GM21619 (cell line): Measurements from ENCODE around the gene TM2D1.

Source experiments
- ATAC-seq: cut with Tn5 transposase; IDR thresholded peaks from one replicate; pipeline ENCODE4 v1.9.1; 2021; ENCODE audit not compliant: unreplicated experiment

TM2D1 gene

DNA sequence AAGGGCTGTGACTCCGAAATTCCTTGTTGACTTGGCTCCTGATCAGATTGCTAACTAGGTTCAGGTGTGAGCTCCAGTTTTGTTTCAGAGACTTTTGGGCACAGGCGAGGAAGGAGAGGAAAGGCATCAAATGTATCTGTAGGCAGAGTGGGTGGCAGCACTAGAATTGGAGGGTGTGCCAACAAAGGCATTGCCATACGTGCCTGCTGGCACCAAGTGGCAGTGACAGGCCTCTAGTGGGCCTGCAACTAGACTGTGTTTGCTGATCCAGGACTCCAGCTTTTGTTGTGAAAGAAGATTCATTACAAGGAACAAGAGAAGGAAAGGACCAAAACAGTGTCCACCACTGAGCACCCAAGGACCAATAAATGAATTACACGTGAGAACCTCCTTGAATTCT lies 79.5 kb downstream of the TM2D1 start:
- ATAC-seq: no peak

DNA sequence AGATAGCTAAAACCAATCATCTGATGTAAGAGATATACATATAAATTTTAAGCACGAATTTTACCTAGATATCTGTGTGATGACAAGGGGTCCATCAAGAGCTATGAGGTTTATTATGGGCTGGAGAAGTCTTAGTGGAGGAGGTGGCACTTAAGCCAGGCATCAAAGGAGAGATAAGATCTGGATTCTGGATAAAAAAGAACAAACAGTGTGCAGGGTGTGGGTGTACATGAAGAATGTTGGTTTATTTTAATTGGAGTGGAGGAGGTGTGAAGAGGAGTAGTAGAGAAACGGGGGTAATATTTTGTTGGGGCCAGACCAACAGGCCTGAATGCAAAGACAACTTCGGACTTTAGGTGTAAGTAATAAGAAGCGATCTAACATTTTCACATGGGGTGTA lies 80.6 kb downstream of the TM2D1 start:
- ATAC-seq: no peak

DNA sequence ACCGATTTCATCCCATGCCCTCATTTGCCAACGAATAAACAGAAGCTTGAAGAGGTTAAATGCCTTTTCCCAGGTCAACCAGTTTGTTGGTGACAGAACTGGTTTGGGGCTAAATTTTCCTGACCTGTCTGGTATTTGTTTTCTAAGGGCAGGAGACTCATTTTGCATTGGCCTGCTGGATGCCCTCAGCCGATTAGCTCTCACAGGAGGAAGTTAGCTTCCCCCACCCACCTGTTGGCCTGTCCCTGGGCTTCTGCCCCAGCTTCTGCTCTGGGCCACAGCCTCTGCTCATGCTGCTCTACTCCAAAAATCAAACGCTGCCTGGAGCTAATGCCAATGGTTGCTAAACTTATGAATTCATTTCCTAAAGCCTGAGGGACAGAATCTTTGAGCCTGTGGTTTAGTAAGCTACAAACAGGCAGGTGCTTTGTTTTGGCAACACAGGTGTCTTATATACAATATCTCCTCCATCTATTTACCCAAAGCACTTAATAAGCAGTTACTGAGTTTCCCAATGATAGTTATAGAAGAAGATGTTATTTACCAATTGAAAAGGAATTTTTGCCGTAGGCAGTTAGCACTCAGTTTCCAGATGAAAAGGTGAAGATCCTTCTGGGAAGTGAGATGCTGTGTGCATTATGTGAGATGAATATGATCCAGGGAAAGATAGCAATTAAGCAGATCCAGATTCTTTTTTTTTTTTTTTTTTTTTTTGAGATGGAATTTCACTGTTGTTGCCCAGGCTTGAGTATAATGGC lies 82.3 kb downstream of the TM2D1 start:
- no peak for ATAC-seq

DNA sequence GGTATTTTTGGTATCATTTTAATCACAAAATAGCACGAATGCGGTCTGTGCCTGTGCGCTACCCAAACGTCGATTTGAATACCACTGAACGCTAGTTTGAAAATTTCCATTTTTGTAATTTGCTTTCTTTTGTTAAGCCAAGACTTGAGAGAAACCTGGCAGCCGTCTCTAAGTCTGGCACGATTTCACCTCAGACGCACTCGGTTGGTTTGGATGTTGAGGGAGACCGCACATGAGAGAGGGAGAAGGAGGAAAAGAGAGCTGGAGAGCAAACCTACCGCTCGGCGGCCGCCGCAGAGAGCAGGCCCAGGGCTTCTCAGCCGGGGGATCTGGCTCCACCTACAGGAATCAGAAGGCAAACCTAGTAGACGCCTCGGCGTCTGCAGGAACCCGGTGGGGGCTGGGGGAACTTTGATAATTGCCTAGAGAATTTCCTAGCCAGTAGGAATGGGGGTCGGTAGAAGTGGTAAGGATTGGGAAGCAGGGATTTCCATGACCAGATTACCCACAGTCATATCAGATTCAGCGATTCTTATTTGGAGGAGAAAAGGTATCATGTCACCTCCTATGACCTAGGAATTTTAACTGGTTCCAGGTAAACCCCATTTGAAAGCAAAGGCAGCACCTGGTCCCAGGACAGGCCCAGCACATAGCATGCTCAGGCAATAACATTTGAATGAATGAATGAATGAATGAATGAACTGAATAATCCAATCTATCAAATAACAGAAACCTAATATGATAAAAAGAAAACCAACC lies 83.2 kb downstream of the TM2D1 start:
- ATAC-seq: peak; percentile 98

DNA sequence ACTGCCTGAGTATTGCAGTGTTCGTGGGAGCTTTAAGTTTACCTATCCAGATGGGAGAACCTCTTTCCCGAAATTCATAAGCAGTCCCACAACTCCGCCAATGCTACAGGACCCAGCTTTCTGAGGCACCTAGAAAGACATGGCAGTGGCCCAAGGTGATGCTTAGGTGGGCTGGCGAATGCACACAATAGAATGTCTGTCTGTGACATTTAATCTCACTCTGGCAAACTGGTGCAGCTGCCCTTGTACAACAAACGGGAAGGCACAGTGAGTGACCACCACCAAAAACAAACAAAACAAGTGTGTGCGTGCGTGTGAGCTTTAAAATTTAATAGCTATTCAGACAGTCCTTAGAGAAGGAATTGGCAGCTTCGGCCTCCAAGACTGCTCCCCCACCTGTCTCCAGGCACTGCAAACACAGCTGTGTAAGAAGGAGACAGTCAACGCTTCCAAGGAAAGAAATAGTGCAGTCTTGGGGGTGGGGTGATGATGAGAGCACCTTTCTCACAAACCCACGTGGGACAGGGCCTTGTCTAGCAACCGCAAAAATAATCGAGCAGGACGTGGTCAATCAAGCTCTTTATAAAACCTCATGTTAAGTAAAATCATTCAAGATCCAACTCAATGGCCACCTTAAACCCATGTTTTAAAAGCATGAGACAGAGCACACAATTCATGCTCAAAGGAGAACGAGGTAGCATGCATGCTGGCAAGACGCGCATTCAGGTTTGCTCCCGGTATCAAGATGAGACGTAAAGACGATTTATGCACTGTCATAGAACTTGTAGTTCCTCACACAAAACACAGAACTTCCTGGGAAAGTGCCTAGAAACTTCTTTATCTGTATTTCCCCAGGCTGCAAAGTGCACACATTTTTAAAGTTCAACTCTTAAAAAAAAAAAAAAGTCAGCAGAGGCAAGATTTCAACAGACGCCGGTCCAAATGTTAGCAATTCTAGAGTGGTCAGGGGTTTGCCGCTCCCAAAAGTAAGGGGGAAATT lies 84.1 kb downstream of the TM2D1 start:
- ATAC-seq: no peak

DNA sequence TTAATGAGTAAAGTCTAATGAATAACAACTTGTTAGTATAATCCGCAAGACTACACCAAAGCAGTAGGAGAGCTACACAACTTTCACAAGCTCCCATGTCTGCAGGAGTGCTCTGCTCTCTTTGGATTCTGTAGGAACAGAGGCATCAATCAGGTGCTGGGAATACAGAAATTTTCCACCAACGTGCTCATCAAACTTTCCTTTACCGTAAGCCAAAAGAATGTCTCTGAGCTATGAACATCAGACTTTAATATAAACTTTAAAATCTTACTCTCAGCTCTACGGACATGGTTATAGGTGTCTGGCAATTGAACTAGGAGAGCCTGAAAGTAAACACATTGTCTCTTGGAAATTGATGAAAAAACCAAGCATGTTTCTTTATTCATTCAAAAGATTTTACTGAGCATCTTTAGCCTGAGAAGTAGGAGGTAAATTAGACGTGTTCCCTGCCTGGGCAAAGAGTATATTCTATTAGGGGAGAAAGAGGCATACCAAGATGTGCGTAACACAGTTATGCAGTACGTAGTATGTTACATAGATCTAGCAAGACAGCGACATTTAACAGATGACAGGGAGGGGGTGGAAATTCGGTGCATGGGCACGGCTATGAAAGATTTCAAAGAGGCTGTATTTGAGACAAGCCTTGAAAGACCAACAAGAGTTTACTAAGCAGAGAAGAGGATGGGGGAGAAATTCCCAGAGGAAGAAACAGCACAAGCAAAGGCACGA lies 85.2 kb downstream of the TM2D1 start:
- no peak for ATAC-seq

DNA sequence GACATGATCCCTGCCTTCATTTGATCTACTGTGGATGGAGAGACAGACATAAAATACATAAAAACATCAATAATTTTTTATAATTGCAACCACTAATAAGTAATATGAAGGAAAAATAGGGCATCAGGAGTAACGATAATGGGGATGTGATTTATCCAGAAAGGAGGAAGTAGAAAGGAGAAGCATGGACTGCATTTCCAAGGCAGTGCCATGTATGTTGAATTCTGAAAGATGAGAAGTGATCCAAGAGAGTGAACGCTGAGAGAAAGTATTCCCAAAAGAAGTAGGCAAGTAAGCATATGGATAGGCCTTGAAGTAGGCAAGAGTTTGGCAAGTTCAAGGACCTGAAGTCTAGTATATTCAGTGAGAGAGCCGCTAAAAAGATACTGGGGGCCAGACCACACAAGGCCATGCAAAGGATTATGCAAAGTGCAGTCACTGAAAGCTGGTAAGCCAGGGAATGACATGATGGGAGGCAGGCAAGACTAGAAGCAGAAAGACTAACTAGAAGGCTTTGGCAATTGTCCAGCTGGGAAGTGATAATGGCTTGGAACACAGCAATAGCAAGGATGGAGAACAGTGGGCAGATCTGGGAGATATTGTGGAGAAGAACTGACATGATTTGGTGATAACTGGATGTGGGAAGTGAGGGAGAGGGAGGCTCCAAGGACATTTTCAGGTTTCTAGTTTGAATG lies 85.9 kb downstream of the TM2D1 start:
- ATAC-seq: no peak

DNA sequence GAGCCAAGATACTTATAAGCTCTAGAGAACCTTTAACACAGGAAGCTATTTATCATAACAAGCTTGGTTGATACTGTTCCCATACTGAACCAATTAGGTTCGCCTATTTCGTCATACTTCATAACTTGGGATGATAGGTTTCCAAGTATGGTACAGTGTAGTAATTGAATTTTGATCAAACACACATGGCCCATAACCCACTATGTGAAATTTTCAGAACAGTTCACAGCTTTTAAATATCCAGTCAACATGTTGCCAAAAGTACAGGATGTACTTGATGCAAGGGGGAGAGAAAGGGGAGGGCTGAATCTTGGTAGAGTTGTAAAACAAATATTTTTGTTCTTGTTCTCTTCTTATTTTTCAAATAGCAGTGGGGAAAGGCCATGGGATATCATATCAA lies 86.6 kb downstream of the TM2D1 start:
- no peak for ATAC-seq

DNA sequence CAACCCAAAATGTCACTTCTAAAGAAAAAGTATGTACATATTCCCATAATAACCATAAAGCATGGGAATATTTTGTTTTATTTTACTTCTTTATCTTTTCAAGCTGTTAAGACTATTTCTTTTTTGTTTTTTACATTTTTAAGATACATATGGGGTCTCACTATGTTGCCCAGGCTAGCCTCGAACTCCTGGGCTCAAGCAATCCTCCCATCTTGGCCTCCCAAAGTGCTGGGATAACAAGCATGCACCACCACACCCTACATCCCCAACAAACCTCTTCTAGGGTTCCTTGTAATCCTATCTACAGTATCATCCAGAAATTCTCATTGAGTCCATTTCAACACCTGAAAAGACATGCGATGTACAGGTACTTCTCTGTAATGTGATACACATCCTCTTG lies 87.5 kb downstream of the TM2D1 start:
- ATAC-seq: no peak

DNA sequence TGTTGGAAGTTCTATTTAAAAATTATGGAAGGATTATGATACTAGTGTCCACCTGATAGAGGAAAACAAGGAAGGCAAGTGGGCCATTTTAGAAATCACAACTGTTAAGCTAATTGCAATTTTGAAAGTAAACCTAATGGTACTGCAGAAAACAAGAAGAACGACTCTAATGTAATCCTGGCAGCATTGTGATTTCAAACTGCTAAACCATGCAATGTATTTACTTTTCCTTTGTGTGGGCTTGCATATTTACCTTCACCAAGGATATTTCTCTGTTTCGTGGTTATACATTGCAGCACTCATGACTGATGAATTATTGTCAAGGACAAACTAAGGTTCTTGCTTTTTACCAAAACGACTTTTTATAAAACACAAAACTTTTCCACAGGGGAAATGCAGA lies 88.1 kb downstream of the TM2D1 start:
- ATAC-seq: no peak

DNA sequence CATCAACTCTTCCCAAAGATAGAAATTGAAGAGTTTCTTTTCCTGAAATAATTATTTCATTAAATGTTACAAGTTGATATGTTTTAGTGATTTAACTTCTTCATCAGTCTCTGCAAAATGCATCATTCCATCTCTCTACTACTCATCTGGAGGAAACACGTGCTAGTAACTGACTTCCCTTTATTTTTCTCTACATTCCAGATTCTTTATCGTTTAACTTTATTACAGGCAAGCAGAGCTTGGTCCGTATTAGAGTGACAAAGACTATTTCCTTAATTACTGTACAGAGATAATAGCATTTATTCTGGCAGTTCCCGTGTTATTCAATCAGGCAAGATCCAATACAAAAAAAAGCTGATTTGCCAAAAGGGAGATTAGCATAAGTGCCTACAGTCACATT lies 88.6 kb downstream of the TM2D1 start:
- ATAC-seq: no peak

DNA sequence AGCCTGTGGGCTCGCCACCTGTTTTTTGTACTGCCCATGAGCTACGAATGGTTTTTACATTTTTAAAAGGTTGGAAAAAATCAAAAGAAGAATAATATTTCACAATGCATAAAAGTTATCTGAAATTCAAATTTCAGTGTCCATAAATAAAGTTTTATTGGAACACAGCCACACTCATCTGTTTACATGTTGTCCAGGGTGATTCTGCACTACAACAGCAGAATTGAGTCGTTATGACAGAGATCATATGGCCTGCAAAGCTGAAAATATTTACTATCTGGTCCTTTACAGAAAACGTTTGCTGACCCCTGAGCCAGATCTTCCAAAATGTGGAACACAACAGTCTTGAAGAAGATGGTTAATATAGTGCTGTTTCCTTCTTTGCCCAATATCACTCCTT lies 89.4 kb downstream of the TM2D1 start:
- no peak for ATAC-seq

DNA sequence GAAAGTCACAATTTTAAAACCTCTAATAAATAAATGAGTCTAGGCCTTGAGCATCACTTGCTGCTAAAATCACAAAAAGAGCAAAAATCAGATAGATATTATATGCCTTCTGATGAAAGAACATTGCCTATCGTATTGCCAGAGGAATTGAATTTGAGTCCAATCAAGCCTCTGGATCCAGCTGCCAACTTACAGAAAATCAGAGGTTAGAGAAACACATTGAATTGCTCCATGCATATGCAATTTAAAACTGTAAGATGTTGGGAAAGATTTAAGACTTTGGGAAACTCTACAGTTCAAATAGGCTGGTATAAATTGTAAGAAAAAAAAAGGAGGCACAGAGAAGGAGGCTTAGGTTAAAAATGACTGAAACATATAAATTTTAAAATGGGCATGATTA lies 93.5 kb downstream of the TM2D1 start:
- no peak for ATAC-seq
